HepG2 (cell line): ENCODE data around the gene PAPPA2. TPM values are rescaled to one million over a fixed set of nuclear protein-coding genes. Genes with fewer than 3 reads are reported as not detected.

Source experiments
- ATAC-seq: fragments of 200-7000 bp; cut with Tn5 transposase; 3 replicates; pipeline ENCODE4 v1.9.1; 2020; ENCODE audit warnings: mild to moderate bottlenecking, moderate library complexity
- BruUV-seq: library from RNA; stranded (reverse); fragments of 400-500 nt; replicated peaks from 2 replicates; lab custom pipeline; 2021; lab: Mats Ljungman, UMichigan
- CTCF ChIA-PET: fragments of 300-600 bp; formaldehyde crosslinking; extraction: SDS; loops from one replicate; lab custom pipeline; 2021; ENCODE audit warnings: low total read pairs, inconsistent platforms, low intra/inter-chr PET ratio; lab: Yijun Ruan, JAX
- POLR2A ChIA-PET: fragments of 350-600 bp; sonication (Branson Sonifier 250); formaldehyde crosslinking; loops from one replicate; lab custom pipeline; 2020; ENCODE audit warnings: antibody characterized with exemption, inconsistent platforms; lab: Yijun Ruan, JAX
- DNase-seq: peaks from one replicate; pipeline ENCODE4 v3.0.0-alpha.2; 2015; ENCODE audit warnings: low spot score
- FAIRE-seq: peaks from 3 replicates; lab custom pipeline; 2011; peaks lifted over from hg19 to GRCh38; lab: Jason Lieb, UNC
- H2AFZ ChIP-seq: one replicate; pipeline ENCODE4 v1.6.1; 2011; ENCODE audit warnings: low read length, inconsistent platforms
- H3K27ac ChIP-seq: fragments of 300-600 bp; 3 replicates; pipeline ENCODE4 v1.8.0; 2011; ENCODE audit warnings: mixed run types, mild to moderate bottlenecking, mixed read lengths, low read length, inconsistent platforms; ENCODE audit not compliant: insufficient read depth; ENCODE audit errors: extremely low read length
- H3K27me3 ChIP-seq, 2 experiments: fragments of 200-600 bp in 1 of 2; 2 replicates in 1 of 2; 3 replicates in 1 of 2; pipeline versions ENCODE4 v1.6.0 to v1.8.0; 2011; ENCODE audit warnings: low read length in 2 of 2, mild to moderate bottlenecking in 2 of 2, moderate library complexity in 2 of 2, inconsistent platforms in 1 of 2; ENCODE audit not compliant: insufficient read depth in 2 of 2, control insufficient read depth in 1 of 2
- H3K36me3 ChIP-seq, 2 experiments: fragments of 200-600 bp in 1 of 2; replicated peaks in 1 of 2; 2 replicates in 1 of 2; 3 replicates in 1 of 2; pipeline versions ENCODE4 v1.5.1 to v1.8.0; 2011; ENCODE audit warnings: low read length in 2 of 2, inconsistent platforms in 1 of 2; ENCODE audit not compliant: insufficient read depth in 2 of 2, control insufficient read depth in 1 of 2
- H3K4me1 ChIP-seq: 2 replicates; pipeline ENCODE4 v1.5.1; 2012; ENCODE audit warnings: low read length, inconsistent platforms; ENCODE audit not compliant: insufficient read depth
- H3K4me2 ChIP-seq: 2 replicates; pipeline ENCODE4 v1.6.0; 2011; ENCODE audit warnings: low read depth, low read length, inconsistent platforms
- H3K4me3 ChIP-seq, 3 experiments: fragments of 200-600 bp in 1 of 3; sonication (generic), shearing (Covaris generic) in 1 of 3; replicated peaks in 1 of 3; 2 replicates each; pipeline ENCODE4 v1.5.1; 2011 to 2016; ENCODE audit warnings: low read length in 3 of 3, inconsistent platforms in 2 of 3, low read depth in 2 of 3, mild to moderate bottlenecking in 2 of 3, control low read depth in 1 of 3, mixed read lengths in 1 of 3; ENCODE audit not compliant: insufficient read depth in 1 of 3
- H3K79me2 ChIP-seq: one replicate; pipeline ENCODE4 v1.6.1; 2011; ENCODE audit warnings: low read length, inconsistent platforms; ENCODE audit not compliant: insufficient read depth
- H3K9ac ChIP-seq: 2 replicates; pipeline ENCODE4 v1.6.0; 2011; ENCODE audit warnings: mild to moderate bottlenecking, low read depth, low read length, inconsistent platforms; ENCODE audit not compliant: insufficient read depth
- H3K9me3 ChIP-seq: 2 replicates; pipeline ENCODE4 v1.5.1; 2012; ENCODE audit warnings: mild to moderate bottlenecking, low read length
- H4K20me1 ChIP-seq: 2 replicates; pipeline ENCODE4 v1.6.0; 2011; ENCODE audit warnings: inconsistent platforms, mild to moderate bottlenecking, low read length, moderate library complexity; ENCODE audit not compliant: insufficient read depth
- GLI4 ChIP-seq: sonication (generic); formaldehyde crosslinking; IDR thresholded peaks from 2 replicates; pipeline ENCODE4 v1.5.1; 2020; ENCODE audit warnings: missing genetic modification reagents, mild to moderate bottlenecking, moderate library complexity, borderline replicate concordance
- MIXL1 ChIP-seq: IDR thresholded peaks from 2 replicates; pipeline ENCODE4 v1.6.1; 2016
- MTF1 ChIP-seq: sonication (generic); formaldehyde crosslinking; IDR thresholded peaks from 2 replicates; pipeline ENCODE4 v1.5.0; 2020; ENCODE audit warnings: missing genetic modification reagents
- MZF1 ChIP-seq: sonication (generic); formaldehyde crosslinking; IDR thresholded peaks from 2 replicates; pipeline ENCODE4 v1.8.1; 2023; ENCODE audit warnings: mild to moderate bottlenecking, missing genetic modification reagents, borderline replicate concordance
- NFKB2 ChIP-seq: sonication (generic); formaldehyde crosslinking; IDR thresholded peaks from 2 replicates; pipeline ENCODE4 v1.4.0; 2020; ENCODE audit warnings: missing genetic modification reagents, borderline replicate concordance
- ONECUT2 ChIP-seq: sonication (generic); formaldehyde crosslinking; IDR thresholded peaks from 2 replicates; pipeline ENCODE4 v1.4.0; 2020; ENCODE audit warnings: missing genetic modification reagents
- SAP130 ChIP-seq: IDR thresholded peaks from 2 replicates; pipeline ENCODE4 v1.6.1; 2016; ENCODE audit warnings: low read depth
- ZNF460 ChIP-seq: sonication (generic); formaldehyde crosslinking; IDR thresholded peaks from 2 replicates; pipeline ENCODE4 v1.5.1; 2020; ENCODE audit warnings: missing genetic modification reagents, mild to moderate bottlenecking, borderline replicate concordance
- ZNF570 ChIP-seq: sonication (generic); formaldehyde crosslinking; IDR thresholded peaks from 2 replicates; pipeline ENCODE4 v1.4.0; 2020; ENCODE audit warnings: mild to moderate bottlenecking, missing genetic modification reagents, borderline replicate concordance
- ZNF672 ChIP-seq: sonication (generic); formaldehyde crosslinking; IDR thresholded peaks from 2 replicates; pipeline ENCODE4 v1.8.1; 2022; ENCODE audit warnings: missing genetic modification reagents
- ZNF83 ChIP-seq: sonication (generic); formaldehyde crosslinking; IDR thresholded peaks from 2 replicates; pipeline ENCODE4 v1.4.0; 2020; ENCODE audit warnings: missing genetic modification reagents, mild to moderate bottlenecking, borderline replicate concordance
- ZNF891 ChIP-seq: sonication (generic); formaldehyde crosslinking; IDR thresholded peaks from 2 replicates; pipeline ENCODE4 v1.5.0; 2020; ENCODE audit warnings: mild to moderate bottlenecking, missing genetic modification reagents
- WGBS: methylation state at CpG from one replicate; pipeline ENCODE4 v1.1.6; 2017; ENCODE audit warnings: low lambda C conversion rate; 5-methylcytosine and 5-hydroxymethylcytosine counted together
- in situ Hi-C: cut with HindIII; loops from 2 replicates; pipeline ENCODE4 v1.10.0; 2017; ENCODE audit warnings: low pct_unique_long_range_greater_than_20kb; ENCODE audit not compliant: extremely low pct_ligation_motif_present
- intact Hi-C: fragments of 100-400 bp; cut with micrococcal nuclease; formaldehyde crosslinking; loops from one replicate; pipeline ENCODE4 v1.10.0; 2022; ENCODE audit not compliant: unreplicated experiment
- polyA plus RNA-seq, 8 experiments: library from polyadenylated mRNA; depleted of rRNA in 3 of 8; stranded (reverse) in 7 of 8; unstranded in 1 of 8; fragments of >200 nt; fragmentation: Illumina TruSeq in 4 of 8; extraction: Trizol in 4 of 8; gene quantifications; 2 replicates each; pipeline versions ENCODE4 v1.2.1 to v1.2.3, GENCODE V29; 2011 to 2016; ENCODE audit warnings: low read depth in 4 of 8, missing spikeins in 1 of 8, mixed read lengths in 1 of 8; ENCODE audit not compliant: insufficient read depth in 1 of 8
- total RNA-seq, 5 experiments: library from RNA; depleted of rRNA; stranded (reverse); fragments of >200 nt; fragmentation: Illumina TruSeq; extraction: Trizol; gene quantifications; 2 replicates each; pipeline ENCODE4 v1.2.3, GENCODE V29; 2016; ENCODE audit warnings: low read depth in 1 of 5
- TF ChIP-seq, protein P1 (sequence below): sonication (generic); formaldehyde crosslinking; IDR thresholded peaks from 2 replicates; pipeline ENCODE4 v1.4.0; 2020; ENCODE audit warnings: missing genetic modification reagents
- TF ChIP-seq, protein P2 (sequence below): sonication (generic); formaldehyde crosslinking; IDR thresholded peaks from 2 replicates; pipeline ENCODE4 v1.5.0; 2020; ENCODE audit warnings: mild to moderate bottlenecking, missing genetic modification reagents, moderate library complexity
- TF ChIP-seq, protein P3 (sequence below): sonication (generic); formaldehyde crosslinking; IDR thresholded peaks from 2 replicates; pipeline ENCODE4 v1.4.0; 2020; ENCODE audit warnings: low read depth, mild to moderate bottlenecking, missing genetic modification reagents
- TF ChIP-seq, protein P4 (sequence below): sonication (generic); formaldehyde crosslinking; IDR thresholded peaks from 2 replicates; pipeline ENCODE4 v1.5.0; 2020; ENCODE audit warnings: missing genetic modification reagents, mild to moderate bottlenecking, borderline replicate concordance

PAPPA2 gene
- total and polyA plus RNA-seq, 2 of the 13 experiments (the other 11 are each of a cell fraction or from before 2014, with no cell fraction given): 0.01 TPM; not detected in 1

DNA sequence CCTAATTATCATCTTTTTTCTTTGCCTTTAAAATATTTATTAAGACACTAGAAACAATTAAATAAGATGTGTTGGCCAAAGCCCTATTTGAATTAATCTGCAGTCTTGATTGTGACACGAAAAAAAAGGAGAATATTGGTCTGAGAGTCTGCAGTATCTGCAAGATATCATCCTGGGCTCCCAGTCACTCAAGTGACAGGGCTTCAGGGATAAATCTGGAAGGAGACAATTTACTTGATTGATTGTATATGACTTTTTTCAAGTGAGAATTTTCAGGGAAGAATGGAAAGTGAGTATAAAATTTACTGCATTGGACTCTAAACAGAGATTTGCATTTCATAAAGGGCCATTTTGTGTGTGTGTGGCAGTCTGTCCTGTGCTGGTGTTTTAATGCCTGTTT lies 233.7 kb downstream of the PAPPA2 start:
- in situ Hi-C loops (loop anchor here (25.0 kb wide), 1 partner anchor 309 kb away; no protein-coding TSS in a partner anchor), intact Hi-C loops (no loop called here)
- Histone ChIP-seq H3K9me3 (no peaks in the 10 kb centered on the region), H3K27me3 (0 out of 5 replicates have a peak, but pooled peaks cover 0 to 6% of the 10 kb centered on the region in 2 experiments), H3K79me2 (no peaks in the 10 kb centered on the region), H3K27ac (no peak overlapping the region), H3K4me2 (no peak overlapping the region), H3K36me3 (no peaks in the 10 kb centered on the region), H2AFZ (no peak overlapping the region), H3K4me1 (no peaks in the 10 kb centered on the region), H4K20me1 (no peaks in the 10 kb centered on the region), H3K9ac (no peak overlapping the region), H3K4me3 (no peak overlapping the region)
- POLR2A ChIA-PET: no interaction called here
- FAIRE-seq (no peak), ATAC-seq (no peak), DNase-seq (no peak)
- no TSS peak for BruUV-seq
- WGBS: 0% methylated on average over 1 of the region's 1 CpG
- no peak for TF ChIP-seq ZNF672
- TF ChIP-seq ZNF891 (CRISPR knock-in tag): no peak
- TF ChIP-seq ZNF83: no peak
- no peak for TF ChIP-seq ZNF460 (CRISPR knock-in tag)
- no peak for TF ChIP-seq SAP130 (CRISPR knock-in tag)
- no peak for TF ChIP-seq ONECUT2 (CRISPR knock-in tag)
- CTCF ChIA-PET: no interaction called here

DNA sequence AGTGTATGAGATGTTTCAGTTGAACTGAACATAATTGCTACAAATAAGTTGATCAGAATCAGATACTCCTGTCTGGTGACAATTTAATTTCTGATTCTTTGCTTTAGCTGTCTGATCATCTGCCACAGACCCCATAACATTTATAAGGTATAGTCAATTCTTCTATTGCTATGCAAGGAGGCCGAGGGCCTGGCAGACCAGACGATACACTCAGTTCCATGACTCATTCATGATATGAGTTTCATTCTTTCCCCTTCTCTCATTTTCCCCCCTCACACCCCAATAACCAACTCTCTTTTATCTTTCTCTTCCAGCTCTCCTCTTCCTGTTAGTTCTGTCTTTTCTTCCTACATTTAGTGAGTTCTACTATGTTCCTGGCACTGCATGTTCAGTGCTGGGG lies 236.8 kb downstream of the PAPPA2 start:
- no peak overlapping the region for H3K27ac ChIP-seq
- in situ Hi-C loops (loop anchor here (25.0 kb wide), 1 partner anchor 313 kb away; no protein-coding TSS in a partner anchor), intact Hi-C loops (no loop called here)
- ChIA-PET POLR2A (no interaction called here), CTCF (no interaction called here)
- no peak for FAIRE-seq
- no peaks in the 10 kb centered on the region for H4K20me1 ChIP-seq
- no peaks in the 10 kb centered on the region for H3K36me3 ChIP-seq
- no peak overlapping the region for H3K4me3 ChIP-seq
- DNase-seq: no peak
- ATAC-seq: no peak
- no peak overlapping the region for H3K4me2 ChIP-seq
- no peak overlapping the region for H3K9ac ChIP-seq
- H2AFZ ChIP-seq: no peak overlapping the region
- no peaks in the 10 kb centered on the region for H3K9me3 ChIP-seq
- 0% methylated on average over 2 of the region's 2 CpGs for WGBS
- no peaks in the 10 kb centered on the region for H3K79me2 ChIP-seq
- BruUV-seq: no TSS peak
- no peaks in the 10 kb centered on the region for H3K4me1 ChIP-seq
- 0 out of 5 replicates have a peak, but pooled peaks cover 0 to 6% of the 10 kb centered on the region in 2 experiments for H3K27me3 ChIP-seq
- TF ChIP-seq, protein P1, sequence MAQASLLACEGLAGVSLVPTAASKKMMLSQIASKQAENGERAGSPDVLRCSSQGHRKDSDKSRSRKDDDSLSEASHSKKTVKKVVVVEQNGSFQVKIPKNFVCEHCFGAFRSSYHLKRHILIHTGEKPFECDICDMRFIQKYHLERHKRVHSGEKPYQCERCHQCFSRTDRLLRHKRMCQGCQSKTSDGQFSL (CRISPR knock-in tag): no peak
- TF ChIP-seq, protein P2, sequence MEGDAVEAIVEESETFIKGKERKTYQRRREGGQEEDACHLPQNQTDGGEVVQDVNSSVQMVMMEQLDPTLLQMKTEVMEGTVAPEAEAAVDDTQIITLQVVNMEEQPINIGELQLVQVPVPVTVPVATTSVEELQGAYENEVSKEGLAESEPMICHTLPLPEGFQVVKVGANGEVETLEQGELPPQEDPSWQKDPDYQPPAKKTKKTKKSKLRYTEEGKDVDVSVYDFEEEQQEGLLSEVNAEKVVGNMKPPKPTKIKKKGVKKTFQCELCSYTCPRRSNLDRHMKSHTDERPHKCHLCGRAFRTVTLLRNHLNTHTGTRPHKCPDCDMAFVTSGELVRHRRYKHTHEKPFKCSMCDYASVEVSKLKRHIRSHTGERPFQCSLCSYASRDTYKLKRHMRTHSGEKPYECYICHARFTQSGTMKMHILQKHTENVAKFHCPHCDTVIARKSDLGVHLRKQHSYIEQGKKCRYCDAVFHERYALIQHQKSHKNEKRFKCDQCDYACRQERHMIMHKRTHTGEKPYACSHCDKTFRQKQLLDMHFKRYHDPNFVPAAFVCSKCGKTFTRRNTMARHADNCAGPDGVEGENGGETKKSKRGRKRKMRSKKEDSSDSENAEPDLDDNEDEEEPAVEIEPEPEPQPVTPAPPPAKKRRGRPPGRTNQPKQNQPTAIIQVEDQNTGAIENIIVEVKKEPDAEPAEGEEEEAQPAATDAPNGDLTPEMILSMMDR: no peak
- TF ChIP-seq MIXL1 (CRISPR knock-in tag): no peak
- TF ChIP-seq ZNF570 (CRISPR knock-in tag): no peak
- no peak for TF ChIP-seq NFKB2 (CRISPR knock-in tag)
- TF ChIP-seq, protein P3, sequence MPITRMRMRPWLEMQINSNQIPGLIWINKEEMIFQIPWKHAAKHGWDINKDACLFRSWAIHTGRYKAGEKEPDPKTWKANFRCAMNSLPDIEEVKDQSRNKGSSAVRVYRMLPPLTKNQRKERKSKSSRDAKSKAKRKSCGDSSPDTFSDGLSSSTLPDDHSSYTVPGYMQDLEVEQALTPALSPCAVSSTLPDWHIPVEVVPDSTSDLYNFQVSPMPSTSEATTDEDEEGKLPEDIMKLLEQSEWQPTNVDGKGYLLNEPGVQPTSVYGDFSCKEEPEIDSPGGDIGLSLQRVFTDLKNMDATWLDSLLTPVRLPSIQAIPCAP (CRISPR knock-in tag): no peak
- no peak for TF ChIP-seq GLI4
- TF ChIP-seq MTF1 (CRISPR knock-in tag): no peak
- TF ChIP-seq, protein P4, sequence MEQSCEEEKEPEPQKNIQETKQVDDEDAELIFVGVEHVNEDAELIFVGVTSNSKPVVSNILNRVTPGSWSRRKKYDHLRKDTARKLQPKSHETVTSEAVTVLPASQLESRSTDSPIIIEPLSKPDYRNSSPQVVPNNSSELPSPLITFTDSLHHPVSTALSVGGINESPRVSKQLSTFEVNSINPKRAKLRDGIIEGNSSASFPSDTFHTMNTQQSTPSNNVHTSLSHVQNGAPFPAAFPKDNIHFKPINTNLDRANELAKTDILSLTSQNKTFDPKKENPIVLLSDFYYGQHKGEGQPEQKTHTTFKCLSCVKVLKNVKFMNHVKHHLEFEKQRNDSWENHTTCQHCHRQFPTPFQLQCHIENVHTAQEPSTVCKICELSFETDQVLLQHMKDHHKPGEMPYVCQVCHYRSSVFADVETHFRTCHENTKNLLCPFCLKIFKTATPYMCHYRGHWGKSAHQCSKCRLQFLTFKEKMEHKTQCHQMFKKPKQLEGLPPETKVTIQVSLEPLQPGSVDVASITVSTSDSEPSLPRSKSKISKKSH: no peak
- TF ChIP-seq MZF1 (CRISPR knock-in tag): no peak
